Parietal lobe (tissue), 2 donors: Measurements from ENCODE around the gene FPGS. TPM values are rescaled to one million over a fixed set of nuclear protein-coding genes. Genes with fewer than 3 reads are reported as not detected.

Experiments used
- small RNA-seq: library from RNA; depleted of rRNA; stranded (forward); fragments of <200 nt; gene quantifications from one replicate; pipeline ENCODE3, GENCODE V24; 2014; ENCODE audit warnings: low replicate concordance
- total RNA-seq: library from RNA; depleted of rRNA; stranded (reverse); fragments of >200 nt; gene quantifications from one replicate; pipeline ENCODE4 v1.2.3, GENCODE V29; 2014

FPGS gene
- 31.0 TPM for total RNA-seq

GRCh38 chr9:127802576-127803443 lies at the start of gene FPGS:
TSS of gene FPGS (plus strand) at chr9:127802882. CDS start at chr9:127802925, 43 bp downstream.

DNA sequence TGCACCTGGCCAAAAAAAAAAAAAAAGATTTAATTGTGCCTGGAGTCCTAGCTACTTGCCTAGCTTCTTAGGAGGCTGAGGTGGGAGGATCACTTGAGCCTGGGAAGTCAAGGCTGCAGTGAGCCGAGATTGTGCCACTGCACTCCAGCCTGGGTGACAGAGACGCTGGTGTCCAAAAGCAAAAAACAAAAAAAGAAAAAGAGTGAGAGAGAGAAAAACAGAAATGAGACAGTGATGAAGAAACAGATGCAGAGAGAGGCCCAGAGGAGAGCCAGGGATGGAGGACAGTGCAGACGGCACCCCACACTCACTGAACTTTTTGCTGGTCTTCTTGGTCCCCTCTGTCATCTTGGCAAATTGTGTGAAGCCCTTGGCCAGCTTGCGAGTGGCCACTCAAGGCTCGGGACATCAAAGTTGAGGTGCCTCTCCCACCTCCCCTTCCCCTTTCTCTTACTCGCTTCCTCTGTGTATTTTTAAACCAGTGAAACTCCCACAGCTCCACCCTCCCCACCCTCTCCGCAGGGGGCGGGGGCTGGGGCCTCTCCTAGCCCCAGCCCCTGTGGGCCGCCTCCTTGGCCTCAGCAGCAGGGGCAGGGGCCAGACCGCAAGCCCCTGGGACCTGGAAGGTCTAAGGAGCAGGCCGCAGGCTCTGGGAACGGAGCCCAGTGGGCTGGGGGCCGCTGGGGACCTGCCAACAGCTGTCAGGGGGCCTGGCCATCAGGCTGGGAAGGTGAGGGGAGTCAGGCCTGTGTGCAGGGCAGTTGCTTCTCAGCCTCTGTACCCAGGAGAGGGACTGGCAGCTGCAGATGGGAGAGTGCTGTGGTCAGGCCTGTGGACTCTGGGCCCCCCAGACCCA lies 24.2 kb upstream of the FPGS start, which contains the start of gene SH2D3C:
SH2D3C (minus strand) TSS at position 387 of the 856 bp plus-strand sequence; CDS start at position 348, 39 bp downstream.

DNA sequence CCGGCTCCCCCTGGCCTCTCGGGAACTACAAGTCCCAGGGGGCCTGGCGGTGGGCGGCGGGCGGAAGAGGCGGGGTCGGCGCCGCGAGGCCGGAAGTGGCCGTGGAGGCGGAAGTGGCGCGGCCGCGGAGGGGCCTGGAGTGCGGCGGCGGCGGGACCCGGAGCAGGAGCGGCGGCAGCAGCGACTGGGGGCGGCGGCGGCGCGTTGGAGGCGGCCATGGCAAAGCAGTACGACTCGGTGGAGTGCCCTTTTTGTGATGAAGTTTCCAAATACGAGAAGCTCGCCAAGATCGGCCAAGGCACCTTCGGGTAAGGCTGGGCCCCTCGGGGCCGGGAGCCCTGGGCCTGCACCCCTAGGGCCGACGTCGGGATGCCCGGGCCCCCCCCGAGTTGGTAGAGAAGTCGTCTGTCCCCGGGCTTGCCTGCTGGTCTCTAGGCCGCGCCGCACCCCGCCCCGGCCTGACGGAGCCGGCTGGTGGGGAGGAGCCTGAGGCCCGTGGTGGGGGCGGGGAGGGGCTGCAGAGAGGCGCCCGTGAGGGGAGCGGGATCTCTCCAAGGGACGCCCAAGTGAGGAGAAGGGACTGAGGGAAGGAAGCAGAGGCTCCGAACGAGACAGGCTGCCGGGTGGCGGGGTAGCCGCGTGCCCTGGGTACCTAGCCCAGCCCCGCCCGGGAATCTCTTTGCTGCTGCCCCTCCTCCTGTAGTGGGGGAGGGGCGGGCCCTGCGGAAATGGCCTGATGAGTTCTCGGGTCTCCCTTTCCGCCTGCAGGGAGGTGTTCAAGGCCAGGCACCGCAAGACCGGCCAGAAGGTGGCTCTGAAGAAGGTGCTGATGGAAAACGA lies 16.5 kb upstream of the FPGS start, which contains the start of gene CDK9:
CDK9 (plus strand) TSS at position 102 of the 840 bp plus-strand sequence; CDS start at position 217, 115 bp downstream.

DNA sequence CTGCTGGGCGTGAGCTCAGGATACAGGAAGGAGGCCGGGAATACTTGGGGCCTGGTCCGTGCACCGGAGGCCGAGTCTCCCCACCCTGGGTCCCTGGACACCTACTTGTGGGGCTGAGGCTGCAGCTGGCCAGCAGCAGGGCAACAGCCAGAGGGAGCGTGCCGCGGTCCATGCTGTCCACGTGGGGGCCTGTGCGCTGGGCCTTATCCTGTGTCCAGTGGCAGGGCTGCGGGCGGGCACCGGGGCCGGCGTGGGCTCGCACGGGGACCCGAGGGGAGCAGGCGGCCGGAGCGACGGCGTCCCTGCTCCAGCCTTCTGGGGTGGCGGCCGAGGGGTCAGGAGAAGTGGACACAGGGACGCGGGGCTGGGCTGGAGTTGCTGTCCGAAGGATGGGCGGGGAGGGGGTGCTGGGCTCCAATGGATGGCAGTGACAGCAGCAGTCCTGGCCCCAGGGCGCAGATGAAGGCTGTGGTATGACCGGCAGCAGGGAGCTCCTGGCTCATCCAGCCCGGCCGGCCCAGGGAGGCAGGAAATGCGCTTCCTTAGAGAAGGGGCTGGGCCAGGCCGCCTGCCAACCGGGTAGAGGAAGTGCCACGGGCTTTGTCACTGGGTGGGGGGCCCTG lies 51.6 kb downstream of the FPGS start, which contains the start of gene ENG:
ENG (minus strand) TSS at position 475 of the 623 bp plus-strand sequence; CDS start at position 172, 303 bp downstream.

Small RNA genes within 50 kb of the gene (small RNA-seq; reads per million reads assigned to genes)
- not detected for gene RF00019
- gene RNA5SP296: not detected

Other genes starting within 250 kb of the FPGS start
- gene STXBP1, start 190.6 kb upstream of the FPGS start, total RNA-seq: 165 TPM
- 0.94 TPM for gene CFAP157, start 95.9 kb upstream of the FPGS start, total RNA-seq
- gene PTRH1, start 87.2 kb upstream of the FPGS start, total RNA-seq: 6.9 TPM
- not detected for gene TTC16, start 86.8 kb upstream of the FPGS start, total RNA-seq
- gene TOR2A, start 67.6 kb upstream of the FPGS start, total RNA-seq: 11.3 TPM
- gene SH2D3C, start 24.2 kb upstream of the FPGS start, total RNA-seq: 11.3 TPM
- 66.7 TPM for gene CDK9, start 16.8 kb upstream of the FPGS start, total RNA-seq
- 1.9 TPM for gene ENG, start 51.8 kb downstream of the FPGS start, total RNA-seq
- 22.5 TPM for gene AK1, start 74.8 kb downstream of the FPGS start, total RNA-seq
- gene ST6GALNAC6, start 96.7 kb downstream of the FPGS start, total RNA-seq: 31.6 TPM
- 10.0 TPM for gene ST6GALNAC4, start 114.2 kb downstream of the FPGS start, total RNA-seq
- gene PIP5KL1, start 127.9 kb downstream of the FPGS start, total RNA-seq: 3.4 TPM
- gene DPM2, start 135.0 kb downstream of the FPGS start, total RNA-seq: 13.5 TPM
- 7.2 TPM for gene EEIG1, start 178.1 kb downstream of the FPGS start, total RNA-seq